ENCODE results near the gene LDLRAD2. TPM values are rescaled to one million over a fixed set of nuclear protein-coding genes. Genes with fewer than 3 reads are reported as not detected.

The LDLRAD2 gene
- total and polyA plus RNA-seq, 4 donors: 0.12 to 2.7 (median 0.23) TPM; not detected in 1

DNA sequence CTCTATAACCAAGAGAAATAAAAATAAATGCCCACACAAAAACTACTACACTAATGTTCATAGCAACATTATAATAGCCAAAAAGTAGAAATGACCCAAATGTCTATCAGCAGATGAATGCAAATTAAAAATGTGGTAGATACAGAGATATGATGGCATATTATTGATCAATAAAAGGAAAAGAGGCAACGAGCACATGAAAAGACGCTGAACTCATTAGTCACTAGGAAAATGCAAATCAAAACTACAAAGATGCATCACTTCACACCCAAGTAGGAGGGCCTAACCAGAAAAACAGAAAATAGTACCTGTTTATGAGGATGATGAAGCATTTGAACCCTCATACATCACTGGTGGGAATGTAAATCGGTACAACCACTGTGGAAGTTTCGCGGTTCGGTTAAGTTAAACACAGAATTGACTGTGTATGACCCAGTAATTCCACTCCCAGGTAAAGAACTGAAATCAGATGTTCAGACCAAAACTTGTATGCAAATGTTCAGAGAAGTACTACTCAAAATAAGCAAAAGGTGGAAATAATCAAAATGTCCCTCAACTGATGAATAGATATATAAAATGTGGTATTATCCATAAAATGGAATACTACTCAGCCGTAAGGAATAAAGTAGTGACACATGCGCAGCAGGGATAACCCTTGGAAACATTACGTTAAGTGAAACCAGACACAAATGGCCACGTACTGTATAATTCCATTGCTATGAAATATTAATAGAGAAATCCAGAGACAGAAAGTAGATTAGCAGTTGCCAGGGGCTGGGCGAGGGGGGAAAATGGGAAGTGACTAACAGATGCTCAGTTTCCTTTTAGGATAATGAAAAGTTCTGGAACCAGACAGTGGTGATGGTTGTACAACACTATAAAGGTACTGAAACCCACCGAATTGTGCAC is 32.2 kb upstream of the LDLRAD2 start (continued):
- TF ChIP-seq, protein P1, sequence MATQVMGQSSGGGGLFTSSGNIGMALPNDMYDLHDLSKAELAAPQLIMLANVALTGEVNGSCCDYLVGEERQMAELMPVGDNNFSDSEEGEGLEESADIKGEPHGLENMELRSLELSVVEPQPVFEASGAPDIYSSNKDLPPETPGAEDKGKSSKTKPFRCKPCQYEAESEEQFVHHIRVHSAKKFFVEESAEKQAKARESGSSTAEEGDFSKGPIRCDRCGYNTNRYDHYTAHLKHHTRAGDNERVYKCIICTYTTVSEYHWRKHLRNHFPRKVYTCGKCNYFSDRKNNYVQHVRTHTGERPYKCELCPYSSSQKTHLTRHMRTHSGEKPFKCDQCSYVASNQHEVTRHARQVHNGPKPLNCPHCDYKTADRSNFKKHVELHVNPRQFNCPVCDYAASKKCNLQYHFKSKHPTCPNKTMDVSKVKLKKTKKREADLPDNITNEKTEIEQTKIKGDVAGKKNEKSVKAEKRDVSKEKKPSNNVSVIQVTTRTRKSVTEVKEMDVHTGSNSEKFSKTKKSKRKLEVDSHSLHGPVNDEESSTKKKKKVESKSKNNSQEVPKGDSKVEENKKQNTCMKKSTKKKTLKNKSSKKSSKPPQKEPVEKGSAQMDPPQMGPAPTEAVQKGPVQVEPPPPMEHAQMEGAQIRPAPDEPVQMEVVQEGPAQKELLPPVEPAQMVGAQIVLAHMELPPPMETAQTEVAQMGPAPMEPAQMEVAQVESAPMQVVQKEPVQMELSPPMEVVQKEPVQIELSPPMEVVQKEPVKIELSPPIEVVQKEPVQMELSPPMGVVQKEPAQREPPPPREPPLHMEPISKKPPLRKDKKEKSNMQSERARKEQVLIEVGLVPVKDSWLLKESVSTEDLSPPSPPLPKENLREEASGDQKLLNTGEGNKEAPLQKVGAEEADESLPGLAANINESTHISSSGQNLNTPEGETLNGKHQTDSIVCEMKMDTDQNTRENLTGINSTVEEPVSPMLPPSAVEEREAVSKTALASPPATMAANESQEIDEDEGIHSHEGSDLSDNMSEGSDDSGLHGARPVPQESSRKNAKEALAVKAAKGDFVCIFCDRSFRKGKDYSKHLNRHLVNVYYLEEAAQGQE (IDR thresholded peaks at IDR 0.05): no peak

DNA sequence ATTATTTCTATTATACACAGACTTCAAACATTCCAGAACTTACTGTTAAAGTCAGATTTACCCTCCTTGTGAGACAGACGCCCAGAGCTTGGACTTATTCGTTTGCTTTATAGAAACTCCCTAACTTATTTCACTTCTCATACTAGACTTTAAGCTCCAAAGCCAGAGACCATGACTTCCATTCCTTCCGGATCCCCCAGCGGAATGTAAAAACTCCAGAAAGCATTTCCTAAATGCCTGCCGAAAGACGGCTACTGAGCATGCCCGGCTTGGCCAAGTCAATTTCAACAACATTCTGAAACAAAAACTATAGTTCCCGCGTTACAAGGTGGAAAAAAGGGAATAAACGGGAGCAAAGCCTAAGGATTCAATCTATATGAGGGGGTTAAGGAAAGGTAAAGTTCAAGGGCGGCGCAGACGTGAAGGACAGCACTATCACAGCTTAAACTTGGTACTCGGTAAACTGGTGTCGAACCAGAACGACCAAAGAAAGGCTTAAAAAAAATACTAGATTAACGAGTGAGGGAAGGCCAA is 30.2 kb upstream of the LDLRAD2 start:
- H3K9me3 ChIP-seq (ENCODE audit: control insufficient read depth in 4 of 4, low read length in 3 of 4): no peaks in the 10 kb centered on the region
- no peaks in the 10 kb centered on the region for H3K27me3 ChIP-seq (ENCODE audit: control insufficient read depth in 4 of 4, insufficient read depth in 4 of 4, low read length in 3 of 4)
- peak overlapping the region; percentile 80 to 91 for H3K9ac ChIP-seq (ENCODE audit: low read depth in 1 of 2, low read length in 2 of 2)
- H3K27ac ChIP-seq (ENCODE audit: low read depth in 1 of 2, low read length in 2 of 2): peak overlapping the region; percentile 98
- peak overlapping the region; percentile 88 to 99 (median 96) for H3K4me3 ChIP-seq (ENCODE audit: low read depth in 1 of 3, low read length in 3 of 3)
- TF ChIP-seq JUND (IDR thresholded peaks at IDR 0.05) (no peak), NR2F2 (IDR thresholded peaks at IDR 0.05) (peak; percentile 28)
- no peak for DNase-seq (ENCODE audit: low spot score)
- no peaks in the 10 kb centered on the region for H3K36me3 ChIP-seq (ENCODE audit: control insufficient read depth in 4 of 4, insufficient read depth in 3 of 4, low read depth in 1 of 4, low read length in 3 of 4)
- peaks cover 4 to 21% (median 11%) of the 10 kb centered on the region in 4 donors for H3K4me1 ChIP-seq (ENCODE audit: control insufficient read depth in 4 of 4, insufficient read depth in 4 of 4, low read length in 3 of 4)
- under 1% methylated on average over 17 of the region's 17 CpGs for WGBS

GRCh38 chr1:21782349-21782867 is 29.7 kb upstream of the LDLRAD2 start:
- H3K9ac ChIP-seq (ENCODE audit: low read depth in 1 of 2, low read length in 2 of 2): peak overlapping the region; percentile 80 to 91
- H3K4me1 ChIP-seq (ENCODE audit: control insufficient read depth in 4 of 4, insufficient read depth in 4 of 4, low read length in 3 of 4): peaks cover 4 to 21% (median 11%) of the 10 kb centered on the region in 4 donors
- WGBS: under 1% methylated on average over 37 of the region's 37 CpGs
- peak overlapping the region; percentile 88 to 99 (median 96) for H3K4me3 ChIP-seq (ENCODE audit: low read depth in 1 of 3, low read length in 3 of 3)
- H3K36me3 ChIP-seq (ENCODE audit: control insufficient read depth in 4 of 4, insufficient read depth in 3 of 4, low read depth in 1 of 4, low read length in 3 of 4): no peaks in the 10 kb centered on the region
- DNase-seq (ENCODE audit: low spot score): no peak
- peak; percentile 7 for TF ChIP-seq CTCF (IDR thresholded peaks at IDR 0.05; ENCODE audit: low read depth, low read length, missing input control)
- no peak for TF ChIP-seq GABPA (IDR thresholded peaks at IDR 0.05 in 1 of 2, conservative IDR thresholded peaks at IDR 0.05 in 1 of 2)
- no peak for TF ChIP-seq HNF4A (conservative IDR thresholded peaks at IDR 0.05)
- TF ChIP-seq RAD21 (IDR thresholded peaks at IDR 0.05): peak; percentile 18 to 26
- no peaks in the 10 kb centered on the region for H3K27me3 ChIP-seq (ENCODE audit: control insufficient read depth in 4 of 4, insufficient read depth in 4 of 4, low read length in 3 of 4)
- H3K9me3 ChIP-seq (ENCODE audit: control insufficient read depth in 4 of 4, low read length in 3 of 4): no peaks in the 10 kb centered on the region
- H3K27ac ChIP-seq (ENCODE audit: low read depth in 1 of 2, low read length in 2 of 2): peak overlapping the region; percentile 98
